WI38 (cell line): Measurements from ENCODE around the gene NSUN7.

ENCODE experiments used
- H3K4me3 ChIP-seq: 2 replicates; pipeline ENCODE4 v1.5.1; 2011; ENCODE audit warnings: low read depth, mild to moderate bottlenecking, control low read depth, low read length
- TF ChIP-seq, protein P1 (sequence below): IDR thresholded peaks from 2 replicates; pipeline ENCODE4 v1.5.1; 2012; ENCODE audit warnings: low read depth, mild to moderate bottlenecking, control low read depth, low read length

NSUN7 gene

DNA sequence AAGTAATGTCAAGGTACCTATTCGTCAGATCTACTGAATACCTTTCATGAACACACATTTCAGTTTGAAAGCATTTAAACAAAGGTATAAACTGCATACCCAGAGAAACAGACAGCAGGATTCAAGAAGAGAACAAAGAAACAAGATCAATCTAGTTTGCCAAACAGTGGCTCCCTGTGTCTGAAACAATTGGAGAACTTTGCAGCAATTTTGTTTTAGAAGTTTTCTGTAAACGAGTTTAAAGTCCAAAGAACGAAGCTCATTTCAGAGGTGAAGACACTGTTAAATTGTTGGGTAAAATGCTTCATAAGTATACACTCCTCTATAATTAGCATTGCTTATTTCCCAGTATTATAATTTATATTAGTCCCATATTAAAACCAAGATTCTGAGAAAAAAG, 21.4 kb upstream of the NSUN7 start:
- TF ChIP-seq, protein P1, sequence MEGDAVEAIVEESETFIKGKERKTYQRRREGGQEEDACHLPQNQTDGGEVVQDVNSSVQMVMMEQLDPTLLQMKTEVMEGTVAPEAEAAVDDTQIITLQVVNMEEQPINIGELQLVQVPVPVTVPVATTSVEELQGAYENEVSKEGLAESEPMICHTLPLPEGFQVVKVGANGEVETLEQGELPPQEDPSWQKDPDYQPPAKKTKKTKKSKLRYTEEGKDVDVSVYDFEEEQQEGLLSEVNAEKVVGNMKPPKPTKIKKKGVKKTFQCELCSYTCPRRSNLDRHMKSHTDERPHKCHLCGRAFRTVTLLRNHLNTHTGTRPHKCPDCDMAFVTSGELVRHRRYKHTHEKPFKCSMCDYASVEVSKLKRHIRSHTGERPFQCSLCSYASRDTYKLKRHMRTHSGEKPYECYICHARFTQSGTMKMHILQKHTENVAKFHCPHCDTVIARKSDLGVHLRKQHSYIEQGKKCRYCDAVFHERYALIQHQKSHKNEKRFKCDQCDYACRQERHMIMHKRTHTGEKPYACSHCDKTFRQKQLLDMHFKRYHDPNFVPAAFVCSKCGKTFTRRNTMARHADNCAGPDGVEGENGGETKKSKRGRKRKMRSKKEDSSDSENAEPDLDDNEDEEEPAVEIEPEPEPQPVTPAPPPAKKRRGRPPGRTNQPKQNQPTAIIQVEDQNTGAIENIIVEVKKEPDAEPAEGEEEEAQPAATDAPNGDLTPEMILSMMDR = no peak
- no peak overlapping the region for H3K4me3 ChIP-seq

DNA sequence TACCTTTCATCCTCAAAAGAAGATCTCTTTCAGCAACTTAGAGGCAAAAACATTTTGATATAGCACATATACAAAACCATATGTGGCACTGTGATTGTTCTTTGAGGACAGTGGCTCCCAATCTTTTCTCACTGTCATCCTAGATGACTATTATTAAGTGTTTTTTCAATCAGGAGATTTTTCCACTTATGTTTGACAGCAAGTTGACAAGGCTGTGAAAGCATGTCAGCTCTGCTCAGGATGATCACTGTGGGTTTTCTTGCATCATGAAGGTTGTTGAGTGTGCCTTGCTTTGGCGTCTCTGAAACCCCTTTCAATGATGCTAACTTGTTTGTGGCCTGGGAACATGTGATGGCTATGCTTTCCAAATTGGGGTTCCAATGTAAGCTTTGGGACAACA, 20.2 kb upstream of the NSUN7 start:
- TF ChIP-seq, protein P1 = no peak
- no peak overlapping the region for H3K4me3 ChIP-seq

DNA sequence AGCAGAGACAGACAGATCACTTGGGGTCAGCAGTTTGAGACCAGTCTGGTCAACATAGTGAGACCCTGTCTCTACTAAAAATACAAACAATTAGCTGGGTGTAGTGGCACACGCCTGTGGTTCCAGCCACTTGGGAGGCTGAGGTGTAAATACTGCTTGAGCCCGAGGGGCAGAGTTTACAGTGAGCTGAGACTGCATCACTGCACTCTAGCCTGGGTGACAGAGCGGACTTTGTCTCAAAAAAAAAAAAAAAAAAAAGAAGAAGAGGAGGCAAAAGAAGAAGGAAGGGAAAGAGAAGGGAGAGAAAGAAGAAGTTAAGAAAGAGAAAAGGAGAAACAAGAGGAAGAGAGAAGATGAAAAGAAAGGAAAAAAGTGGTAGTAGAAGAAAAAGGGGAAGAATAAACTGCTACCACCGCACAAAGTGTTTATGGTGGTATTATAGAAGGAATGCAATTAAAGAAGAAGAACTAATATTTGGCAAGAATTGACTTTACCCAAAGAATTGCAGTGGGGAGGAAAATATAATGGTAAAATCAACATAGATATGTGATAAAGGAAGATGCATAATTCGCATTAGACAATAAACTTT, 19.6 kb upstream of the NSUN7 start:
- no peak overlapping the region for H3K4me3 ChIP-seq
- TF ChIP-seq, protein P1 = no peak

DNA sequence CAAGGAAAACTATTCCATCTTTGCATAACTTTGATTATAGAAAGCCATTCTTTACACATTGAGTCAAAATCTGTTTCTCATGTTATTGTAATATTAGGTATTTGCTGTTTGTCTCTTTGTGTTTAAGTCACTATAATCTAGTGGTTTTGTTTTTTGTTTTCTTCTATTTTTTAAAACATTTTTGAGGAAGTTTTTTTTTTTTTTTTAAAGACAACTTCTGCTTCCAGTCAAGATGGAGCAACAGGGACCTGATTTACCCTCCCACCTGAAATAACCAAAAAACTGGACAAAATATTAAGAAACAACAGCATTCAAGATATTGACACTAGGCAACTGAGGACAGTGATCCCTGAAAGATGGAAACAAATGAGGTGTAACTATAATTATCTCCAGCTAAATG, 18.4 kb upstream of the NSUN7 start:
- TF ChIP-seq, protein P1 = no peak
- H3K4me3 ChIP-seq = no peak overlapping the region

DNA sequence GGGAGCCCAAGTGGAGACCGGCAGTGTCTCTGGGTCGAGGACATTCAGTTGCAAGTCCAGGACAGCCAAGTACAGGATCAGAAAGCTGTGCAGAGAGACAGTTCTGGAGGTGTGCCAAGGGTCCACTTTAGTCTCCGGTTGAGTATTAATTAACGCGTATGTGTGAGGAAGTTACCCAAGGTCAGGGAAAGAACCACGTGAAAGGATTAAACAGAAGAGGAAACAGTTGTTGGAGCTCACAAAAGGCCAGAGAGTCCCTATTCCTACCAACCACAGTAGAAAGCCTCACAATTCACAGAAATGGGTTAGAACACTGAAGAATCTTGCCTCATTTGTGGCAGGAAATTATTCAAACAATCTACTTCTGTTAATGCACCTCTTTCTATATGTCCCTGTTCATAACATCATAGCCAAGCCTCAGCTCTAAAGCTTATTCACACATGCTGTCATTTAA, 17.9 kb upstream of the NSUN7 start:
- no peak overlapping the region for H3K4me3 ChIP-seq
- TF ChIP-seq, protein P1 = no peak

DNA sequence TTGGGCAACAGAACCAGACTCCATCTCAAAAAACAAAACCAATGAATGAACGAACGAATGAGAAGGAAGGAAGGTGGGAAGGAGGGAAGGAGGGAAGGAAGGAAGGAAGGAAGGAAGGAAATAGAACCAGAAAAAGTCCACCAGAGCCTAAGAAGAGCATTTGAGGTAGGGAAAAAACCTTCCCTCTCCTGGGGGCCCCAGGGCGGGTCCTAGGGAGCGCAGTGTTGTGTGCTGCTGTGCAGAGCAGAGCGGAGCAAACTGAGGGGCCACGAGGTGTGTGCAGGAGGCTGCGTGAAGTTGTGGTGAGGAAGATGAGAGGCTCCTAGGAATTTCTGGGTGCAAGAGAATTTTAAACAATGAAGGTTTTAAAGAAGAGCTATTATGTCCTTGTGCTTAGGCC, 16.0 kb upstream of the NSUN7 start:
- H3K4me3 ChIP-seq = no peak overlapping the region
- TF ChIP-seq, protein P1 = no peak

DNA sequence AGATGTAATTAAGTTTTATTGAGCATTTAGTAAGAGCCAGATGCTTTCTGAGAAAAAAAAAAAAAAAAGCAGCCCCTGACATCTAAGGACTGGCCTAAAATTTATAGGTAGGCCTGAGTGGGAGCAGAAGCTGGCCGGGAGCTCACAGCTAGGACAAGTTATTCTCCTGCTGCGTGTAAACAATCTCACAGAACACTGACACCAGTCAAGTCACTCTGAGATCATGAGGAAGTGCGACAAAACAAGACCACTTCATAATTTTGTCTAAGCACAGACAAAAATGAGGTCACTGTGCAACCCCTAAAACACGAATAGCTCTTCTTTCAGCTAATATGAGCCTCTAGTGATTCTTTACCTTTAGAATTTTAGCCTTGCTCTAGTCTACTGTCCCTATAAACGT, 15.3 kb upstream of the NSUN7 start:
- TF ChIP-seq, protein P1 = no peak
- no peak overlapping the region for H3K4me3 ChIP-seq
